GM23248 (cell line): ENCODE measurements around the gene CLDN15.

Experiments used
- EZH2 ChIP-seq: fragments of 200-600 bp; sonication (generic); IDR thresholded peaks from 2 replicates; pipeline ENCODE4 v1.6.1; 2018; ENCODE audit warnings: antibody characterized with exemption, mild to moderate bottlenecking; ENCODE audit not compliant: insufficient read depth, poor library complexity, severe bottlenecking
- EZH2phosphoT487 ChIP-seq: fragments of 200-600 bp; sonication (generic); IDR thresholded peaks from 2 replicates; pipeline ENCODE4 v1.6.1; 2018; ENCODE audit warnings: antibody characterized with exemption, moderate library complexity, mild to moderate bottlenecking, low read depth; ENCODE audit not compliant: insufficient read depth

GRCh38 chr7:101241443-101242349, 4.1 kb upstream of the CLDN15 start:
- TF ChIP-seq EZH2phosphoT487 (no peak), EZH2 (no peak)
